HG03460 (cell line): ENCODE results near the gene PADI3.
"Not testable (repeated sequence)": the region's sequence is repeated elsewhere in the genome, so short reads cannot be mapped to it uniquely, and the experiment has no call there.

ENCODE experiments used
- ATAC-seq: cut with Tn5 transposase; IDR thresholded peaks from one replicate; pipeline ENCODE4 v1.9.1; 2021; ENCODE audit not compliant: unreplicated experiment

PADI3 gene

DNA sequence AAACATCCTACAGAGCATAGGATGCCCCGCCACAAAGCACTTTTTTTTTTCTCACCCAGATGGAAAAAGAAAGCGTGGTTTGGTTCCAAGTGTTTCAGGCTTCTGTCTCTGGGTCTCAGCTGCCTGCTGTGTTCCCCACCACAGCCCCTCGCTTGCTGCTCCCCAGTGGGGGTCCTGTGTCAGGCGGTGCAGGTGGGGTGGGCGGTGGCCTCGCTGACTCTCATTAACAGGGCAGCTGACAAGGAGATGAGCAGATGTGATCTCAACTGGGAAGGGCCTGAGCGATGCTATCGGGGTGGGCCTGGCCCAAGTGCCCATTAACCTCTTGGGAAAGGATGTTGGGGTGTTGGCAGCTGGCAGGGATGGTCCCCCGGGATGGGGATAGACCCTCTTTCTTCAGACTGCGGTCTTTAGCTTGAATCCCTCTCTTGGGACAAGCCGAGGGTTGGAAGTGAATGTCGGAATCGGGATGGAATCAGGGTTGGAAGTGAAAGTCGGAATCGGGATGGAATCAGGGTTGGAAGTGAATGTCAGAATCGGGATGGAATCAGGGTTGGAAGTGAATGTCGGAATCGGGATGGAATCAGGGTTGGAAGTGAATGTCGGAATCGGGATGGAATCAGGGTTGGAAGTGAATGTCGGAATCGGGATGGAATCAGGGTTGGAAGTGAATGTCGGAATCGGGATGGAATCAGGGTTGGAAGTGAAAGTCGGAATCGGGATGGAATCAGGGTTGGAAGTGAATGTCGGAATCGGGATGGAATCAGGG is 7.7 kb upstream of the PADI3 start:
- ATAC-seq = not testable (repeated sequence)

- not testable (repeated sequence) for ATAC-seq
Measured at GRCh38 chr1:17241780-17242074, 7.2 kb upstream of the PADI3 start.

GRCh38 chr1:17243274-17243673 is 5.6 kb upstream of the PADI3 start:
- ATAC-seq = no peak

DNA sequence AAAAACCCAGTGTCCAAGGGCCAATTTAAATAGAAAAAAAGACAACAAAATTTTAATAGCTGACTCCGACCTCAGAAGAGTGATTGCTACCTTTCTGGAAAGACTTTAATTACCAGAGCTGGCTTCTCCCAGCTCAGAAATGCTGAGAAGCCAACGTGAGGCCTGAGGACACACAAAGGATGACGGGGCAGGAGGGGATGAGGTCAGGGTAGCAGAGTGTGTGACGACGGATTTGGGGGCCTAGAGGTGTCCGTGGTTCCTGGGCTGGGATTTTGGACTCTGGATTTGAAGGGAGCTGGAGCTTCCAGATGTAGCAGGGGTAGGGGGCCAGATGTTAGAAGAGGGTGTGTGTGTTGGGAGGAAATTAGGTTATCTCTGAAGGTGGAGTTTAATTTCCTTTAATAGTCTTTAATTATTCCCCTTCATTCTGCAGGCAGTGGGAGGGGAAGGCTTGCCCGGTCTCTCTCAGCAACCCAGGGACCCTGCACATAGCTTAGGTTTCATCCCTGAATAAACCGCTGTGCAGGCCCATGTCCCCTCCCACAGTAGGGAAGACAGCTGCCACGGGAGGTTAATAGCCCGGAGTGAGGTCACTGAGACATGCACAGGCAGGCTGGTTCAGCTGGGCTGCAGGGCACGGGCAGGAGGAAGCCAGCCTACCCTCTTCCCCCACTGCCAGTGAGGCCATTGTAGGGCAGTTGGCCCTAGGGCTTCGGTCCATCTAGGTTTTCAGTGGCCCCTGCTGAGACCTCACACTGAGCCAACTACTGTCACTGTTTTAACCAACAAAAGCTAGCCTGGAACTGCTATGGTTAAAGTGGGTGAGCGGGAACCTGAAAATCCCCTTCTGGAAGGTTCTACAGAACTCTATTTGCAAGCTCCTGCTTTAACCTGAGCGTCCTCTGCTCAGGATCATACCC is 3.8 kb upstream of the PADI3 start:
- no peak for ATAC-seq

DNA sequence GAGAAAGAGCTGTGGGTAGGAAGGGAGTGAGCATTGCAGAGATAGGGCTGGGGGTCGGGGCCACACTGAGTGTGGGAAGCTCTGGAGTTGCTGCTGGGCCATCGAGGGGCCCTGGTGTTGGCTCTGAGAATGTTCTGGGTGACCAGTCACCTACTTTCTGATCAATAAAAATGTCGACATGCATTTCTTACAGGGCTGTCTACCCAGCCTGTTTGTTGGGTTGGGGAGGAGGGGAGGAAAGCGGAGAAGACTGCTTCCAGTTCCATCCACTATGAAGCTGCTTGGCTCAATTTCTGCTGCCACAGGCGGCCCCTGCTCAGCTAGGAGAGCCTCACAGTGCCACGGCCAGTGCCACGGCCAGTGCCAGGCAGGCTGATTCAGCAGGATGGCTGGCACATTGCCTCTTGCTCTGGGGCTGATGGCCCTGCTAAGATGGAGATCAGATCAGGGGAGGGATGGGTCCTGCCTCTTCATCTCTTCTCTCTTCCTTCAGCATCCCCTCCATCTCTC is 3.0 kb upstream of the PADI3 start:
- no peak for ATAC-seq

- no peak for ATAC-seq
Measured at GRCh38 chr1:17246971-17247370, 1.9 kb upstream of the PADI3 start.

DNA sequence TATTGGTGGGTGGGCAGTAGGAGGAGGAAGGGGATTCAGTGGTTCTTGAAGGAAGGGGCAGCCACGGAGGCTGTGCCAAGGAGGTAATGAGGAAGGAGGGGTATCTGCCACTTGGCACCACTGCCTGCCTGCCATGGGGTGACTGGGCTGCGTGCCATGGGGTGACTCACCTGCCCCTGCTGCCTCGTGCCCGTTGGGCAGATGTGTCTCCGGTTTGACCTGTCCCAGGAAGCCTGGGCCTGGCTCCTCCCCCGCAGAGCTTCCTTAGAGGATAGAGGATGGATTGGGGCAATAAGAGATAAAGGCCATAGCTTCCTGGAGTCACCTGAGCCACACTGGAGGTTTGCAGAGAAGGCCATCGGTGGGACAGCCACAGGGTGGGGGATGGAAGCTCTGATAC is 1.7 kb downstream of the PADI3 start:
- ATAC-seq = no peak

DNA sequence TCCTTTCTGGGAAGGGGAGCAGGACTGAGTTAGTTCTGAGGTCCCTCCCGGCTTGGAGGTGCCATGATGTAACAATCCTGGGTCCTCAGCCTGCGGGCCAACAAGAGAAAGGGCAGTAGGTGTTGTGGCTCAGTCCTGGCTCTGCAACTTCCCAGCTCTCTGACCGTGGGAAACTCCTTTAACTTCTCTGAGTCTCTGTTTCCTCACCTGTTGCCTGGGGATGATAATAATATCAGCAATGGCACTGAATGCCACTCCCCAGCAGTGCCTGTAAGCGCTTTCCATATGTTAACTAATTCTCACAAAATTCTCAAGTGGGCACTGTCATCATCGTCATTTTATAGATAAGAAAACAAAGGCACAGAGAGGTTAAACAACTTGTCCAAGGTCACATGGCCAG is 2.3 kb downstream of the PADI3 start:
- no peak for ATAC-seq

DNA sequence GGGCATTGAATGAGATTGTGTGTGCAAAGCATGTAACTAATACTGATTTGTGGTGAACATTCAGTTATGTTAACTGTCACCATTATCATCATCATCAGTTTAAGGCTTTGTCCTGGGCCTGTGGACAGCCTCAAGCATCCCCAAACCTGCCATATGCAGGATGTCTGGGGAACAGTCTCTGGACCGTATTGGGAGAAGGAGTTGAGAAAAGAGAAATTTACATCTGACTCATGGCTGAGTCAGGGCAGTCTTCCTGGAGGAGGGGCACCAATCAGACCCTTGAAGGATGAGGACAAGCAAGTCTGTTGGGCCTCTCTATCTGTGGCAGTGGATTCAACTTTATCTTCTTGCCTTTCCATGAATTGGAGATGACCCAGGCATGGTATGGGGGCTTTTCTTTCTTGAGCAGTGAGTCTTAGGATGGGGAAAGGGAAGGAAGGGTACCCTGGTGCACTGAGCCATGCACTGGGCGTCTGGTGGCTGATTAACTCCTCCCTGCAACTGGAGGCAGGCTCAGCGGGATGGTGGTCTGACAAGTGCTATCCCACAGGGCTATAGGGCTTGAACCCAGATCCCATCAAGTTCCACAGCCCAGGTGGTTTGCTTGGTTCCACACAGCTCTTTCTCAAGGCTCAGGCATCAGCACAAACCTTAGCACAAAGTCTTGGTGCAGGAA is 2.9 kb downstream of the PADI3 start:
- ATAC-seq = no peak

DNA sequence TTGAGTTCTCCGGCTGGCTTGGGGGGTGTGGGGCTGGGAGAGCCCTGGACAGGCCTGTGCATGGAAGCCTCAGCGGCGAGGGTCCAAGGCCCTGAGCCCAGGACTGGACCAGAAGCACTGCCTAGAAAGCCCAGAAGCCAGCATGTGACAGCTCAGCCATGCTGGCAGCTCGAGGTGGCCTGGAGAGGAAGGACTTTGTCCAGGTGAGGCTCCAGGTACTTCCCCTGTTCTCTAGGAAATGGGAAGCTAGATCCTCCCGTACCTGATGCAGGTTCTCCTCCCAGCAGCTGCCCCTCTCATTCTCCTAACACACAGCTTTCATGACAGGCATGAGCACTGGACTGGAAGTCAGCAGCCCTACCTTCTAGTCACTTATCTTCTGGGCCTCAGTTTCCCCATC is 6.4 kb downstream of the PADI3 start:
- ATAC-seq = no peak

DNA sequence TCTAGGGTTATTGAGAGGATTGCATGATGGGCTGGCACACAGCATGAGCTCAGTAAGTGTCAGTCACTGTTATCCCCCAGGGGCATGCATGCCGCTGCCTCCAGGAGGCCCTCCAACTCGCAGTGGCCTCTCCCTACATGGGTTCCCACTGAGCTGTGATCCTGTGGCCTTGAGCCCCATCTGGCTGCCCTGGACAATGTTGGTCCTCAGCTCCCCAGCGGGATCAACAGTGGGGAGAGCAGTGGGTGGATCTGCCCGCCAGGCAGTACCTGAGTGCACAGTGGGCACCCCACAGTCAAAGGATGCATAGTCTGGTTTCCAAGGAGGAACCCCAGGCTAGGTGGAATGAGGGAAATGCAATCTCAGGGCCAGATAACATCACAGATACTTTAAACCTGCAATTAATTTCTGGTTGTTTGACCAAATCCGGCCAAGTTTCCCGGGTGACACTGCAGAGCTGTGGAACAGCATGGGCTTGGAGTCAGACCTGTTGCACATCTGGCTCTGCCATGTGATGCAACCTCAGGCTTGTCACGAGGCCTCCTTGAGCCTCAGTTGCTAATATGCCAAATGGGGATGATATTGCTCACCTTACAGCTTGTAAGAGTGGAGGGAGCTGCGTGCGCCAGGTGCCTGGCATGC is 9.3 kb downstream of the PADI3 start:
- no peak for ATAC-seq

GRCh38 chr1:17258758-17259130 is 9.8 kb downstream of the PADI3 start:
- ATAC-seq = no peak

GRCh38 chr1:17259233-17259873 is 10.5 kb downstream of the PADI3 start:
- ATAC-seq = no peak

GRCh38 chr1:17260264-17260663 is 11.4 kb downstream of the PADI3 start:
- no peak for ATAC-seq

GRCh38 chr1:17260738-17261137 is 11.8 kb downstream of the PADI3 start:
- no peak for ATAC-seq

- no peak for ATAC-seq
Measured at GRCh38 chr1:17263936-17264335, 15.0 kb downstream of the PADI3 start.

GRCh38 chr1:17264470-17264869 is 15.6 kb downstream of the PADI3 start:
- ATAC-seq = no peak

GRCh38 chr1:17265162-17265561 is 16.3 kb downstream of the PADI3 start:
- ATAC-seq = no peak

GRCh38 chr1:17265950-17266349 is 17.1 kb downstream of the PADI3 start:
- no peak for ATAC-seq

DNA sequence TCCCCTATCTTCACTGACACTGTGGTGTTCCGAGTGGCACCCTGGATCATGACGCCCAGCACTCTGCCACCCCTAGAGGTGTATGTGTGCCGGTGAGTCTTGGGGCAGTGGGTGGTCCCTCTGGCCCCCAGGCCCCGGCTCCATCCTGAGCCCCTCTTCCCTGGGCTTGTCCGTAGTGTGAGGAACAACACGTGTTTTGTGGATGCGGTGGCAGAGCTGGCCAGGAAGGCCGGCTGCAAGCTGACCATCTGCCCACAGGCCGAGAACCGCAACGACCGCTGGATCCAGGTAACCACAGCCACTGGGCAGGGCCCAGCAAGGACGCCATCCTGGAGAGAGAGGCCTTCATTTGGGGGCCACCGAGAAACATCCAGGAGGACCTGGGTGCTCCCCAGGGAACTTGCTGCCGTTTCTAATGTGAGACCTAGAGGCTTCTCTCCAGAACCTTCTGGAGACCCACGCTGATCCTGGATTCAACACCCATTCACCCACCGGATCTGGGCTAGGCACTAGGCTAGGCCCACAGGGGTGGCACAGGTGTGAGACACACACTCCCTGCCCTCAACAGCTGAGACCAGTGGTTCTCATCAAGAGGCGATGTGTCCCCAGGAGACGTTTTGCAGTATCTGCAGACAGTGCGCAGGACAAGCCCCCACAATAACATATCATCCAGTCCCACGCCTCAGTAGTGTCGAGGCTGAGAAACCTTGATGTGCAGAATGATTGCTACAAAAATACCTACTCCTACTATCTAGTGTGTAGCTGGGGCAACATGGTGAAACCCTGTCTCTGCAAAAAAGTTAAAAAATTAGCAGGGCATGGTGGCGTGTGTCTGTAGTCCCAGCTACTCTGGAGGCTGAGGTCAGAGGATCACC is 22.2 kb downstream of the PADI3 start:
- ATAC-seq = no peak
